Non-pigmented ciliary epithelial cell (primary cell): ENCODE measurements around the gene PLCB3.
"Not testable (repeated sequence)": the region's sequence is repeated elsewhere in the genome, so short reads cannot be mapped to it uniquely, and the experiment has no call there.

Experiments used
- DNase-seq: peaks from one replicate; pipeline ENCODE4 v3.0.0-alpha.2; 2010; ENCODE audit warnings: low read depth

PLCB3 gene

DNA sequence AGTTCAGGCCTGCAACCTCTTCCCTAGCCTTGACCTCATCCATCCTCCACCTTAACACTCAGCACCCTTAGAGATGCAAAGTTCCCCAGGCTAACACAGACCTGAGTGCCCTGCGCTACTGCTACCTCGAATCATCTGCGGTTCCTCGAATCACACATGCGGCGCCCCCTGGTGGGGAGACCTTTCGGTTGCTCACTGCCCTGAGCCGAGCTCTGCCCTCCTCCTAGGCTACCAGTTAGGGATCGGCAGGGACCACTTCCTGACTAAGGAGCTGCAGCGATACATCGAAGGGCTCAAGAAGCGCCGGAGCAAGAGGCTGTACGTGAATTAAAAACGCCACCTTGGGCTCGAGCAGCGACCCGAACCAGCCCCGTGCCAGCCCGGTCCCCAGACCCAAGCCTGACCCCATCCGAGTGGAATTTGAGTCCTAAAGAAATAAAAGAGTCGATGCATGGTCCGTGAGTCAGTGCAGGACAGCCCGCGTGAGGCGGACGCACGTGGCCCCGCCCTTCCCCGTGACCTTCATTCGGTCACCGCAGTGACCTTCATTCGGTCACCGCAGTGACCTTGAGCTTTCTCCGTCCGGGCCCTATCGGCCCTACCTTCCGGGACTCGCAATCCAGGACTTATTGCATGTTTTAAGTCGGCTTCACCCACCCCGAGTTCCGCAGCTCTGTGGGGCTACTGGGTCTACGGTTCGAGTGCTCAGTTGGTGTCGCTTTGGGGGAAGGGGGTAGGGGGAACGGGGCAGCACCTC is 53.2 kb downstream of the PLCB3 start:
- DNase-seq: no peak

DNA sequence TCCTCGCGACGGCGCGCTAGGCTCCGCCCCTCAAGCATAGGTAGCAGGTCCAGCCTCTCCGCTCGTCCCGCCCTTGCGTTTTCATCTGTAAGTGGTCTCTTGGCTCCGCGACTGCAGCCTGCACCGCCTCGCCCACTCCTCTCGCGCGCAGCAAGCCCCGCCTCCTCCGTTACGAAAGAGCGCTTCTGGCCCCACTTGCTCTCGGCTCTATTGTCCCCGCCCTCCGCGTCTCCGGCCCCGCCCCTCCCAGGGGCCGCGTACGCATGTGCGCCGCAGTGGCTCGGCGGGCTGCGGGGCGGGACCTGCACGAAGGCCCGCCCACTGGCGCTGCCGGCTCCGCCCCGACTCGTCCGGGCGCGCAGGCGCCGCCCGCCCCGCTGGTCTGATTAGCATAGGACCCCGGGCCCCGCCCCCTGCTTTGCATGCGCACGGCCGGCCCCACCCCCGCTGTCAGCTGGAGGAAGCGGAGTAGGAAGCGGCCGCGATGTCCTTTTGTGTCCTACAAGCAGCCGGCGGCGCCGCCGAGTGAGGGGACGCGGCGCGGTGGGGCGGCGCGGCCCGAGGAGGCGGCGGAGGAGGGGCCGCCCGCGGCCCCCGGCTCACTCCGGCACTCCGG is 53.9 kb downstream of the PLCB3 start, which contains the start of gene ESRRA:
ESRRA (plus strand) TSS at position 450 of the 616 bp plus-strand sequence. CDS start 1,656 bp downstream, outside the sequence.
- peak; percentile 76 for DNase-seq

DNA sequence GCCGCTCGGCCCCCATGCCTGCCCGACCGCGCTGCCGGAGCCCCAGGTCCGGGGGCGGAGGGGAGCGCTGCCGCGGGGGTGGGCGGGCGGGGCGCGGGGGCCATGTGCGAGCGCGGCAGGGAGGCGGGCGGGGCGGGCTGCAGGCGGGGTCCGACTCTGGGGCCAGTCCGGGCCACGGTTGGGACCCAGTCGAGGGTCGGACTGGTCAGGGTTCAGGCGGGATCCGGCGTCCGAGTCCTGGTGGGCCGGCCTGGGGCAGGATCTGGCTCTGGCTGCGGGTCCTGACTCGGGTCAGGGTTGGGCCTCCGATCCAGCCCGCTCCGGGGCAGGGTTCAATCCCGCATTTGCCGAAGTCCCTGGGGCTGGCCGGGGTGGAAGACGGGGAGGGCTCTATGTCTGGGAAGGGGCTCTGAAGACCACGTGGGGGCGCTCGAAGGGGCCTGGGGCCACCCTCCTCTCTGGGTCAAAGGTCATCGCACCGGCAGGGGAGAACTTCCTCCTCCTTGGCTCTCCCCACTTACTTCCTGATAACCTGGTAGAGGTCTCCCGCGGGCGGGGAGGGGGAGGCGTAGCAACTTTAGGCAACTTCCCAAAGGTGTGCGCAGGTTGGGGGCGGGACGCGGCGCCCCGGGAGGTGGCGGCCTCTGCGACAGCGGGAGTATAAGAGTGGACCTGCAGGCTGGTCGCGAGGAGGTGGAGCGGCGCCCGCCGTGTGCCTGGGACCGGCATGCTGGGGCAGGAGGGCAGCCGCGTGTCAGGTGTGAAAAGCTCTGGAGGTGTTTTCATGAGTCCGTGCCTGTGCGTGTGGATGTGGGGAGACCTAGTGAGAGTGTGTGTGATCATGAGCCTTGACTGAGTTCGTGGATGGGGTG is 54.6 kb downstream of the PLCB3 start:
- DNase-seq: no peak

DNA sequence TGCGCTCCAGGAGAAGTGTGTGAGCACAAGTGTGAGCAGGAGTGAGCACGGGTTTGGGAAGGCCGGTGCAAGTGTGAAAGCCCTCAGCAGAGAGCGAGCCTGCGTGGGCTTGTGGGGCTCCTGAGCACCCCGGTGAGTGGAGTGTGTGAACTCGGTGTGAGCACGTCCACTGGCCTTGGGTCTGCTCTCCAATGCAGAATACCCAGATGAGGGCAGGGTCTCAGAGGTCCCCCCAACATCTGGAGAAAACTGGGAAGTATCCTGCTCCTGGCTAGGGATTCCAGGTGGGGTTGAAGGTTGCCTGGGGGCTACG is 55.2 kb downstream of the PLCB3 start:
- DNase-seq: no peak

DNA sequence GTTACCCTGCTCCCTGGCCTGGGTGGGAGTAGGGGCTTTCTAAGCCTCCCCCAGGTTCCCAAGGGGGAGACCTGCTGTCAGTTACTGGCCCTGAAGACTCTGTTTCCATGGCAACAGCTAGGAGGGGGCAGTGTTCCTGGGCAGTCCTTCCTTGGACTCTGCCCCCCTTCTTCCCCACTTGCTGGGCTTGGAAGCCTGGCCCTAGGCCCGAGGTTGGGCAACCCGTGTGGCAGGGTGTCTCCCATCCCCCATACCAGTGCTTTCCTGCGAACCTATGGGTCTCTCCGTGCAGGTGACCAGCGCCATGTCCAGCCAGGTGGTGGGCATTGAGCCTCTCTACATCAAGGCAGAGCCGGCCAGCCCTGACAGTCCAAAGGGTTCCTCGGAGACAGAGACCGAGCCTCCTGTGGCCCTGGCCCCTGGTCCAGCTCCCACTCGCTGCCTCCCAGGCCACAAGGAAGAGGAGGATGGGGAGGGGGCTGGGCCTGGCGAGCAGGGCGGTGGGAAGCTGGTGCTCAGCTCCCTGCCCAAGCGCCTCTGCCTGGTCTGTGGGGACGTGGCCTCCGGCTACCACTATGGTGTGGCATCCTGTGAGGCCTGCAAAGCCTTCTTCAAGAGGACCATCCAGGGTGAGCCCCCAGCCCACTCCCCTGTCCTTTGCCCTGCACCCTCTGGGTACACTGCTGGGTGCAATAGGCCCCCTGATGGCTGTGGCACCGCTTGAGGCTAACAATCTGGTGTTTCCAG is 55.7 kb downstream of the PLCB3 start:
- DNase-seq: no peak

DNA sequence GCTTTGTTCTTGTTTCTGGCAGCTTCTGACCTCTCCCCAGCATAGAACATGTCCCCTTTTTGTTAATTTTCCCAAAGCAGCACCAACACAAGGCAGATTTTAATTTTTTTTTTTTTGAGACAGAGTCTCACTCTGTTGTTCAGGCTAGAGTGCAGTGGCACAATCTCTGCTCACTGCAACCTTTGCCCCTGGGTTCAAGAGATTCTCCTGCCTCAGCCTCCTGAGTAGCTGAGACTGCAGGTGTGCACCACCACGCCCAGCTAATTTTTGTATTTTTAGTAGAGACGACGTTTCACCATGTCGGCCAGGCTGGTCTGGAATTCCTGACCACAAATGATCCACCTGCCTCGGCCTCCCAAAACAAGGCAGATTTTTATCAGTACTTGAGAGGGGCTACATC is 56.5 kb downstream of the PLCB3 start:
- DNase-seq: not testable (repeated sequence)

DNA sequence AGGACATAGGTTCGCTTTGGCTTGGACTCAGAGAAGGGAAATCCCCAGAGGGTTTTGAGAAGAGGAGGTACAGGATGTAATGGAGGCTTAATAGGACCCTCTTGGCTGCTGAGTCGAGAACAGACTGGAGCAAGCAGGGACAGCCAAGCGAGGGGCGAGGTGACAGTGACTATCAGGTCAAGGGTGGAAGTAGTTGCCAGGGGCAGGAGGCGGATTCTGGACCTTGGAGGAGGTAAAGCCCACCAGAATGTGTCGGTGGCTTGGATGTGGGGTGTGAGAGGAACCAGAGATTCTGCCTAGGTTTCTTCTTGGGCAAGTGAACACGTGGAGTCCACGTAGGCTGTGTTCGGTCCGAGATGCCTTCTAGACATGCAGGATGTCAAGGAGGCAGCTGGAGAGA is 61.6 kb downstream of the PLCB3 start:
- no peak for DNase-seq

DNA sequence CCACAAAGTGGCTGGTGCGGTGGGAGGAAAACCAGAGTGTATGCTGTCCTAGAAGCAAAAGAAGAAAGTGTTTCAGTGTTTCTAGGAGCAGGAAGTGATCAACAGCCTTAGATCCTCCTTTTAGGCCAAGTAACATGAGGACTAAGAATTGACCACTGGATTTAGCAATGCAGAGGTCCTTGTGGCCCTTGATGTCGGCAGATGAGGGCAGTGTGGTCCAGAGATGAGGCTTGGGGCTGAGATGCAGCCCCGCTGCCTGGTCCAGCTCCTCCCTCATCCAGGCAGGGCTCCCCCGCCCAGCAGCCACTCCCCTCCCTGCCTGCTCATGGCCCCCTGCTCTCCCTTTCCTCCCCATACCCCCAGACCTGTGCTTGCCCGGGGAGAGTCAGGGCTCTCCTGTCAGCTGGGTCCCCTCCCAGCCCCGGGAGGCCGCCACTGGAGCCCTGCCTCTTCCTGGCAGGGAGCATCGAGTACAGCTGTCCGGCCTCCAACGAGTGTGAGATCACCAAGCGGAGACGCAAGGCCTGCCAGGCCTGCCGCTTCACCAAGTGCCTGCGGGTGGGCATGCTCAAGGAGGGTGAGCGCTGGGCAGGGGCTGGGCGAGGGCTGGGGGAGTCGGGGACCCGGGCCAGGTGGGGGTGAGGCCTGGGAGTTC is 62.3 kb downstream of the PLCB3 start:
- DNase-seq: no peak

DNA sequence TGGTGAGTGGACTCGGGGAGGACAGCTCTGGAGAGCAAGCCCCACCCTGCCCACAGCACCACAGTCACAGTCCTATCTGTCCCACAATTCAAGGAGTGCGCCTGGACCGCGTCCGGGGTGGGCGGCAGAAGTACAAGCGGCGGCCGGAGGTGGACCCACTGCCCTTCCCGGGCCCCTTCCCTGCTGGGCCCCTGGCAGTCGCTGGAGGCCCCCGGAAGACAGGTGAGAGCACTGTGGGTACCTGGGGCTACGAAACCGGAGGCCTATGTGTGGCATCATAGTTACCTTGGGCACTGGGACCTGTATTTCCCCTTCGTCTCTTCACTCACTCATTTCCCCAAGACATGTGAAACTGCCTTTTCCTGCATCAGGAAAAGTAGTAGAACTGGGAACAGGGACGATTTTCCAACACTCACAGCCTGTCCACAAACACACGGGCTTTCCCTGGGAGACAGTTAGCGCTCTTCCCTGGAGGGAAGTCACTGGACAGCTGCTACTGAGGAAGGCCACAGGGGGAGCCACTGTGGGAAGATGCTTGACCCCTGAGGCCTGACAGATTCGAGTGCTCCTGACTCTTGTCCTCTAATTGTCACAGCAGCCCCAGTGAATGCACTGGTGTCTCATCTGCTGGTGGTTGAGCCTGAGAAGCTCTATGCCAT is 62.9 kb downstream of the PLCB3 start:
- DNase-seq: no peak

DNA sequence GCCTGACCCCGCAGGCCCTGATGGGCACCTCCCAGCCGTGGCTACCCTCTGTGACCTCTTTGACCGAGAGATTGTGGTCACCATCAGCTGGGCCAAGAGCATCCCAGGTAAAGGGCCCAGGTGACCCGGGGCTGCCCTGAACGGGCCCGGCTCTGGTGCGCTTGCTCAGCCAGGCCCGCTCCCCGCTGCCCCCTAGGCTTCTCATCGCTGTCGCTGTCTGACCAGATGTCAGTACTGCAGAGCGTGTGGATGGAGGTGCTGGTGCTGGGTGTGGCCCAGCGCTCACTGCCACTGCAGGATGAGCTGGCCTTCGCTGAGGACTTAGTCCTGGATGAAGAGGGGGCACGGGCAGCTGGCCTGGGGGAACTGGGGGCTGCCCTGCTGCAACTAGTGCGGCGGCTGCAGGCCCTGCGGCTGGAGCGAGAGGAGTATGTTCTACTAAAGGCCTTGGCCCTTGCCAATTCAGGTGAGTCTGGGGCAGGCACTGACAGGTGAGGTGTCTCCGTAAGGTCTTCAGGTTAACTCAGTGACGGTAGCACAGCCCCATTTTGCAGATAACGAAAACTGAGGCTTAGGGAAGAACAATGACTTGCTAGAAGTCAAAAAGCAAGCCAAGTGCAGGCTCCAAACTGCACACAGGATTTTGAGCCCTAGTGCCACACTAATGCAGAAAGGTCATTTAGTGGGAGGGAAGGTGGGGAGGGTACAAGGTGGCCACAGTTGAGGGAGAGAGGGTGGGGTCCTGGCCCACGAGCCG is 63.7 kb downstream of the PLCB3 start:
- DNase-seq: no peak

DNA sequence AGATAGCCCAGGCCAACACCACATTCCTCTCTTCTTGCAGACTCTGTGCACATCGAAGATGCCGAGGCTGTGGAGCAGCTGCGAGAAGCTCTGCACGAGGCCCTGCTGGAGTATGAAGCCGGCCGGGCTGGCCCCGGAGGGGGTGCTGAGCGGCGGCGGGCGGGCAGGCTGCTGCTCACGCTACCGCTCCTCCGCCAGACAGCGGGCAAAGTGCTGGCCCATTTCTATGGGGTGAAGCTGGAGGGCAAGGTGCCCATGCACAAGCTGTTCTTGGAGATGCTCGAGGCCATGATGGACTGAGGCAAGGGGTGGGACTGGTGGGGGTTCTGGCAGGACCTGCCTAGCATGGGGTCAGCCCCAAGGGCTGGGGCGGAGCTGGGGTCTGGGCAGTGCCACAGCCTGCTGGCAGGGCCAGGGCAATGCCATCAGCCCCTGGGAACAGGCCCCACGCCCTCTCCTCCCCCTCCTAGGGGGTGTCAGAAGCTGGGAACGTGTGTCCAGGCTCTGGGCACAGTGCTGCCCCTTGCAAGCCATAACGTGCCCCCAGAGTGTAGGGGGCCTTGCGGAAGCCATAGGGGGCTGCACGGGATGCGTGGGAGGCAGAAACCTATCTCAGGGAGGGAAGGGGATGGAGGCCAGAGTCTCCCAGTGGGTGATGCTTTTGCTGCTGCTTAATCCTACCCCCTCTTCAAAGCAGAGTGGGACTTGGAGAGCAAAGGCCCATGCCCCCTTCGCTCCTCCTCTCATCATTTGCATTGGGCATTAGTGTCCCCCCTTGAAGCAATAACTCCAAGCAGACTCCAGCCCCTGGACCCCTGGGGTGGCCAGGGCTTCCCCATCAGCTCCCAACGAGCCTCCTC is 64.6 kb downstream of the PLCB3 start:
- not testable (repeated sequence) for DNase-seq

DNA sequence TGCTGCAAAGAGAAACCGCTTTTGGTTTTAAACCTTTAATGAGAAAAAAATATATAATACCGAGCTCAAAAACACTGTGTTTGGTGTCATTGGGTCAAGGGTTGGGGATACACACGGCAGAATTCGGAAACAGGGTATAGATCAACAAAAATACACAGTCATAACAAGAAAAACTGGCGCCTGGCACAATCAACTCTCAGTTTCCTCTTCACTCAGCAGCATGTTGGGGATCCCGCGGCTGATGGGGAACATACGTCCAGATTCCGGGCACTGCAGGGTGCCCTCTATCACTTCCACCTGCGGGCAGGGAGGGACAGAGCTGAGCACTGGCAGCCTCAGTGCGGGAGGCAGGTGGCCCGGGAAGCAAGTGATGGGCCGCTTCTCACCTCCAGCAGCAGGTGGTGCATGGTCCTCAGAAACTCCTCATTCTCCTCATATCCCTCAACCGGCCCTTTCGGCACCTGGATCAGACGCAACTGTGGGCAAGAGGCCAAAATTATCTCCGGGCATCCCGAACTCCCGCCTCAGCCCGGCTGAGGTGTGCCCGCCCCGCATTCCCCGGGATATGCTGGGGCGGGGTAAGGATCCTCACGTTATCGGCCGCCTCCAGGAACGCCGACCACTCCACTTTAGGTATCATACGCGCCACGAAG is 65.5 kb downstream of the PLCB3 start:
- DNase-seq: no peak

DNA sequence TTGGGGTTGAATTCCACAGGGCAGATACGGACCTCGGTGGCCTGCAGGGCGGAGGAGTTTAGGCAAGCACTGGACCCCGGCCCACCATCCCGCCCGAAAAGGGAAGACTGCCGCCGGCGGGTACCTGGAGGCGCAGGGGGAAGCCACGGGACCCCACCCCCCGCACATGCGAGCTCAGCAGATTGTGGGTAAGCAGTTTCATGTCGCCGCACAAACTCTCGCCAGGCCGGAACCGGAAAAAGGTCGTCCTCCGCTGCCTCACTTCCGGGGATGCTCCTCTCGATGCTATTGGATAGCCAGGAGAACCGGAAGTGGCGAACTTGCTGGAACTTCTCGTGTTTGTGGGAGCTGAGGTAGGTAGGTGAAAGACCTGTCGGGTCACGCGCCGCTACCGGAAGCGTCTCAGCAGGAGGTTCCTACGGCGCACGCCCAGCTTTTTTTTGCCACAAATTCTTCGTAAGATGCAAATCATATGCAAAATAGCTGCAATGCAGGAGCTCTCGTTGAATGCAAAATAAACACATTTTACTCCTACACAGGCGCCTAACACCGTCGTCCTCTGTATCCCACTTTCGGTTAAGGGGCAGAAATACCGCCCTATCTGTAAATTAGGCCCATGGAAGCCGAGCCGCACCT is 66.1 kb downstream of the PLCB3 start, which contains the start of gene TRMT112:
TRMT112 (minus strand) TSS at position 235 of the 636 bp plus-strand sequence; CDS start at position 202, 33 bp downstream.
- DNase-seq: peak; percentile 91

DNA sequence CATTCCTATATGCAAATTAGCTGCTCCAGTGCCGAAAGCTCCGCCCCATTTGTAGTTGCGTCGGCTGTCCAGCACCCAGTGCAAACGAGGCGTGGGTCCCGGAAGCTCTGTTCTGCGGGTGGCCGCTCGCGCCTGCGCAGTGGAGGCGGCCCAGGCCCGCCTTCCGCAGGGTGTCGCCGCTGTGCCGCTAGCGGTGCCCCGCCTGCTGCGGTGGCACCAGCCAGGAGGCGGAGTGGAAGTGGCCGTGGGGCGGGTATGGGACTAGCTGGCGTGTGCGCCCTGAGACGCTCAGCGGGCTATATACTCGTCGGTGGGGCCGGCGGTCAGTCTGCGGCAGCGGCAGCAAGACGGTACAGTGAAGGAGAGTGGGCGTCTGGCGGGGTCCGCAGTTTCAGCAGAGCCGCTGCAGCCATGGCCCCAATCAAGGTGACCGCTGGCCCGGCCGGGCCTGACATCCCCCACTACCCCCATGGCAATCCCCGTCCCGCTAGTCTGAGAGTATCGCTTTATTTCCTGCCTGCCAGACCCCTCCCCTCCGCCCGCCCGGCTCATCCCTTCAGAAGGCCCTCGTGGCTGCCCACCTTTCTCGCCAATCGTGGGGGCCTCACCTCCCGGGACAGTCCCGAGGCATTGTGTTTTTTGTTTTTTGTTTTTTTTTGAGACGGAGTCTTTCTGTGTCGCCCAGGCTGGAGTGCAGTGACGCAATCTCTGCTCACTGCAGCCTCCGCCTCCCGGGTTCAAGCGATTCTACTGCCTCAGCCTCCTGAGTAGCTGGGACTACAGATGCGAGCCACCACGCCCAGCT is 66.8 kb downstream of the PLCB3 start, which contains the start of gene PRDX5:
PRDX5 (plus strand) TSS at position 161 of the 805 bp plus-strand sequence; CDS start at position 256, 95 bp downstream.
- DNase-seq: peak; percentile 71
